Right renal cortex interstitium (tissue), 3 donors: ENCODE data around the gene B4GALT2. TPM values are rescaled to one million over a fixed set of nuclear protein-coding genes. Genes with fewer than 3 reads are reported as not detected.

Source experiments
- DNase-seq, 3 donors: peaks; one replicate each; pipeline ENCODE4 v3.0.0-alpha.2; 2013; ENCODE audit warnings: low read depth in 3 of 3, low spot score in 2 of 3
- polyA plus RNA-seq, 3 donors: library from polyadenylated mRNA; unstranded; fragments of 120-200 nt; gene quantifications; one replicate each; pipeline ENCODE4 v1.2.1, GENCODE V29; 2013; ENCODE audit not compliant: insufficient read length in 3 of 3

The B4GALT2 gene
- polyA plus RNA-seq, 3 donors = 34.6 to 39.8 (median 37.2) TPM

DNA sequence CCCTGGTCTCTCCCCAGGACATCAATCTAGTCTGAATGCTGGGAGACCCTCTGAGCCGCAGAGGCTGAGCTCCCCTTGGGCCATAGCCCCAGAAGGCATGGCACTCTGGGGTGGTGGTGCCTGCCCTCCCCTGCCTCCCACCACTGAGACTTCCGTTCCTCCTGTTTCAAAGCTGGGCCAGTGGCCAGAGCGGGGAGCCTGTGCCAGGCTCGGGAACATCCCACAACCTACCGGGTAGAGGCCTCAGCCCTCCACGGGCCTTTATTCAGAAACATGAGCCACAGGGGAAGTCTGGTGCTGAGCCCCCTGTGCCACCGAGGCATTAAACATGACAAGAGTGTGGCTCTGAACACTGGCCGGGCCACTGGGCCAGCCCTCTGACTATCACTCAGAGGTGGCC lies 20.4 kb downstream of the B4GALT2 start:
- DNase-seq = no peak

DNA sequence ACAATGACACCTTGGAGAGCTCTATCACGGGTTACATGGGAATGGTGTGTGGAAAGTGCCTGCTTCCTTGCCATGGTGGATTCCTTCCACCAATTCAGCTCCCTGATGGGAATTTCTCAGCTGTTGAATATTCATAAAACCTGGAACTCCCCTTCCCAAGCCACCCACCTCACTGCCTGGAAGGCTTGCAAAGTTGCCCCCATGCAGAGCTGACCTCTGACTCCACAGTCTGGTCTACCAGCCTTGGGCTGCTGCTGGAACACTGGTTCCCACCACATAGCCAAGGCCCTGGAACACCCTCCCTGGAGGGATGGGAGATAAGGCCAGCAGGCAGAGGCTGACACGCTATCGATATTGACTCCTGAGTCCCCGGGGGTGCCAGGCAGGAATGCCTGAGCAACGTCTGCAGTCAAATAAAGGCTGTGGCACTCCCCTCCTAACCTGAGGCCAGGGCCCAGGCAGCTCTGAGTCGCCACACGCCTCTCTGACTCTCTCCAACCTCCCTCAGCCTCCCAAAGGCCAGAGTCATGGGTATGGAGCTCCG lies 21.2 kb downstream of the B4GALT2 start:
- DNase-seq = no peak

DNA sequence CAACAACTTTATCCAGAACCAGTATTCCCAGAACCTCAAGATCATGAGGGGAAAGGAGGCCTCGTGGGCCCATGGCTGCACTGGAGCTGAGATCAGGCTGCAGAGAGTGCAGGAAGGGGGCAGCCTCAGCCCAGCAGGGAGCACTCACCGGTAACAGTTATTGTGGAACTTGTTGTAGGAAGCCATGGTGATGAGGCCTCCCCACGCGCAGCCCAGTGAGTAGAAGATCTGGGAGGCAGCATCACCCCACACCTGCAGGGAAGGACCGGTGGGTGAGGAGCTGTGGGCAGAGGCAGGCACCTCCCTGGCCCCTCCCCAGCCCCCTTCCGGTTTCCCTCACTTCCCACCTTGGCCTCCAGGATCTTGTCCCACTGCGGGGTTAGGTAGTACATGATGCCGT lies 23.2 kb downstream of the B4GALT2 start:
- no peak for DNase-seq

DNA sequence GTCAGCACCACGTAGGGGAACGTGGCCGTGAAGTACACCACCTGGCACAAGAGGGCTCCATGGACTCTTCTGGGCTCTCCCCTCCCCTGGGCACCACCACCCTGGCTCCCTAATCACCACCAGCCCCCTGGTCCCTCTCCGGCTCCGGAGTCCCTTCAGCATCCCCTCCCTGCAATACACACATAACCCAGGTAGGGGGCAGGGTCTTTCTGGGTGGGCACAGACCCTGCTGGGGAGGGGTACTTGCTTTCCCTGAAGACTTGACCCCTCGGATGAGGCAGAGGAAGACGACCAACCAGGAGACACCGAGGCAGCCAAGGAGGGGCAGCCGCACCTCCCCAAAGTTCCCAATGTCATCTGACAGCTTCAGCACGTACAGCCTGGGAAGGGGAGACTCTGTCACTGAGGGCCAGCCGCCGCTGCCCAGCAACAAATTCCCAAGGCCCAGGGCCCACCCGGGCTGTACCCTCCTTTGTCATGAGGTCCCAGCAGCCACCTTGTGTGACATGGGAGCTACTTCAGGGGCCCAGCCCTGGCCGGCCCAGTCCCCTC lies 23.7 kb downstream of the B4GALT2 start:
- no peak for DNase-seq

DNA sequence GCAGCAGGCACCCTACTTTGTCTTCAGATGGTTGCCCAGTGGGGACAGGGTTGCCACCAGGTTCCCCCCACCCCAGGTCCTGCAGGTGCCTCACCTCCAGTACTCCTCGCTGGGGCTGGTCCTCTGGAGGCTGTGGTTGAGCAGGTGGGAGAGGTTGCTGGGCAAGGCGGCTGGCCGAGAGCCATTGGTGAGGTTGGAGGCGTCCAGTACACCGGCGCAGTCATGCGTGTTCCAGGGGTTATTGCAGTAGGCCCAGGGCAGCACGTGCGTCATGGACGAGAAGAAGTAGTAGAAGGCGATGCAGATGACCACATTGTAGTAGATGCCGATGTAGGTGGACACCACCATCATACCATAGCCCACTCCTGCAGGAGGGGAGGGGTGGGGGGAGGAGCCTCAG lies 29.2 kb downstream of the B4GALT2 start:
- no peak for DNase-seq

DNA sequence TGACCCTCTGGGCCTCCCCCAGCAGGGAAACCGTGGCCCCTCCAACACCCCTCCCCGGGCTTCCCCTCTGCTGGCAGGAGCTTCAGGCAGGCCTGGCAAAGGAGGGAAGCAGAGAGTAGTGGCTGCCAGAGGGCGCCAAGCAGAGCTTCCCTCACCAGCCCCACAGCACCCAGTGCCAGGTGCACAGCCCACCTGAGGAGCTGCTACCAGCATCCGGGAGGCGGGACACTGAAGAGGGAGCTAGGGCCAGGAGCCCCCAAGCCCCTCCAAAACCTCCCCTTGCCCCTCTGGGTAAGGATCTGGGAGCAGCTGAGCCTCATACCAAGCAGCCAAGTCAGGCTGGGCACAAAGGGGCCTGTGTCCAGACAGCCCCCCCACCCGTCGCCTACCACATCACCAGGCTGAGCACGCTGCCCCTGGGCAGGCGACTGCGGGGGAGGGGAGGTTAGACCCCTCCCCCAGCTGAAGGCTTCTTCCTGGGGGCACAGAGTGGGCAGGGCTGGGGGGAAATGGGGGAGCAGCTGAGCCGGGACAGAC lies 32.0 kb downstream of the B4GALT2 start:
- DNase-seq = no peak

DNA sequence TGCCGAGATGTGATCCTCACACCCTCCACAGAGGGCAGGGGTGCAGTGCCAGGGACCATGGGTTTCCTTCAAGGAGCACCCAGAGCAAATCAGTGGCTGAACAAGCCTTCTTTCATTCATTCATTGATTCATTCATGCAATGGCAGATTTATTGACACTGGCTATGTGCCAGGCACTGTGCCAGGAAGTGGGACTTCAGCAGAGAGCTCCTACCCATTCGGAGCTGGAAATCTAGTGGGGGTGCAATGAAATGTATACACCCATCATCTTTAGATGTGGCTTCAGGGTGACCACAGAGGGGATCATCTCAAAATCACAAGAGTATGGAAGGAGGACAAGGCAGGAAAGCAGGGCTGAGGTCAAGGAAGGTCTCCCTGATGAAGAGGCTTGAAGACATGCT lies 33.4 kb downstream of the B4GALT2 start:
- DNase-seq = no peak

DNA sequence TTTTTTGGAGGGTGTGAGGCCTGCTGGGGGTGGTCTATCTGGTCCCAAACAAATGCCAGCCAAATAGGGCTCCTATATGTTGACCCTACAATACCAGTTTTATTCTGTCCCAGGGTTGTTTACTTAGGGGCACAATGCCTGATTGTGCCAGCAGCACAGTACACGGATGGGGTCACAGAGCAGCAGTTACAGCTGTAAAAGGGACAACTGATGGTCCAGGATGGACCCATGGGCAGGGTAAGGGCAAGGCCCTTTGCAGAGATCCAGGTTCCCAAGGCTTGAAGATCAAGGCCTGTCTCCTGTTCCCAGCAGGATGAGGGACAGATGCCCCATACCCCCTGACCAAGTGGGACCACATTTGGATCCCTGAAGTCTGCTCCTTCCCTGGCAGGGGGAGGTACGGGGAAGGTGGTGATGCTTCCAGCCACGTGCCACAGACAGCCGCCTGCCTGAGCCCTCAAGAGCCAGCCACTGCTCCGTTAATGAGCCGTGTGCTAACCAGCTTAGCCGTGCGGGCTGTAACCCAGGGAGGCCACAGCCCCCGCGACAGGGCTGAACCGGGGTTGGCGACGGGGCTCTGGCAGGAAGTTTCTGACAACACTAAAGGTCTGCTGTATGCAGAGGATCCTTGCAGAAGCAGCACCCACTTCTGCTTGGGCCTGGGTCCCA lies 34.1 kb downstream of the B4GALT2 start:
- no peak for DNase-seq

DNA sequence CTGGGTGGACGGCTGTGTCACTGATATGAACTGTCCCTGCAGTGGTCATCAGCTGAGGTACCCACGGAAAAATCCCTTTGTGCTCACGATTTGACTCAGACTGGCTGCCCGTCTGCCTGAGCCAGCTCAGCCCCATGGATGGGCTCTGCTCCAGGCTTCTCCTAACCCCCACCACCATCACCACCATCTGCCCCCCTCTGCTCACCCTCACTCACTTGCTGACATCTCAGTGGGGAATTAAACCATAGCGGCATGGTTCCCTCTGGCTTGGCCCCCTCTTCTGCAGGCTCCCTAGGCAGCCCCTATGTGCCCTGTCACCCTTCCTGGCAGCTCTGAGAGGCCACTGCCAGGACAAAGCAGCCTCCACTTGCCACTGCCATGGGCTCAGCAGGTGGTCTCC lies 34.9 kb downstream of the B4GALT2 start:
- DNase-seq = no peak

DNA sequence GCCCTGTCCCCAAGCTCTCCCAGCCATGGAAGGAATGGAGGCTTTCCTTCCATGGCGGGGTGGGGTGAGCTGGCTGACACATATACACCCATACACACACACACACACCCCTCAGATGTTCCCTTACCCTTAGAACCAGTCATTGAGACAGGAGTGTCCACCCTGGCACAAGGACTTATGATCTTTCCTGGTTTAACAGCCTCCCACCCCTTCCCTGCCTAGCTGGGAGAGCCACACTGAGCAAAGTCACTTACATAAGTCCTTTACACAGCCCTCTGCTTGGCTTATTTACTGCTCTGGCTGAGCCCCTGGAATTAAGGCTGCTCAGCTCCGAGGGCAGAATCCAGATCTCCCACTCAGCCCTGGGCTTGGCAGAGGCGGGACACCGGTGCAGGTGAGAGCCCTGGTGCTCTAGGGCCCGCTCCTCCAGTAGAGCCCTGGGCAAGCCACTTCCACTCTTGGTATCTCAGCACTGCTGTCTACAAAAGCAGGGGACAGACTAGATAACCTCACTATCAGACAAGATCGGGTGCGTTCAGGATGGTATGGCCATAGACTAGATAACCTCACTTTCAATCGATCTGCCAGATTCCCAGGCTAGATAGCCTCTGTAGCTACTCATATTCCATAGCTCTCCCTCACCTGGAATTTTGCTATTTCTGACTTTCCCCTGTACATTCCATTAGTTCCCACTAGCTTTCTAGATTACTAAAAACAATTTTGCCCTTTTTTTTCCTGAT lies 35.5 kb downstream of the B4GALT2 start:
- DNase-seq = no peak

DNA sequence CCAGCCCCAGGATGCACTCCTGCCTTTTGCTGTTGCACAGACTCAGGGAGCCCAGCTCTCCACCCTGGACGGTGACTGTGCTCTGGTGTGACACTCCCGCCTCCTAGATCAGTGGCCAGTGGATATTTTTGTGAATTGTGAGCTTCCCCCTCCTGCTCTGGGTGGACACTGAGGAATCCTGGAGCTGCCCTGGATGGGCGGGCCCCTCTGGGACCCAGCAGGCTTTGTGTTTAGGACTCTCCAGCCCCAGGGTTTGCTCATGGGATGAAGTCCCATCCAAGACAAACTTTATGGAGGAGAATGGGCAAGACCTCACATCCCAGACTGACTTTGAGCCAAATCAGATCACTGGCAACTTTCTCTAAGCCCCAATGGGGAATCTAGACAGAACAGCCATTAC lies 36.2 kb downstream of the B4GALT2 start:
- DNase-seq = no peak

DNA sequence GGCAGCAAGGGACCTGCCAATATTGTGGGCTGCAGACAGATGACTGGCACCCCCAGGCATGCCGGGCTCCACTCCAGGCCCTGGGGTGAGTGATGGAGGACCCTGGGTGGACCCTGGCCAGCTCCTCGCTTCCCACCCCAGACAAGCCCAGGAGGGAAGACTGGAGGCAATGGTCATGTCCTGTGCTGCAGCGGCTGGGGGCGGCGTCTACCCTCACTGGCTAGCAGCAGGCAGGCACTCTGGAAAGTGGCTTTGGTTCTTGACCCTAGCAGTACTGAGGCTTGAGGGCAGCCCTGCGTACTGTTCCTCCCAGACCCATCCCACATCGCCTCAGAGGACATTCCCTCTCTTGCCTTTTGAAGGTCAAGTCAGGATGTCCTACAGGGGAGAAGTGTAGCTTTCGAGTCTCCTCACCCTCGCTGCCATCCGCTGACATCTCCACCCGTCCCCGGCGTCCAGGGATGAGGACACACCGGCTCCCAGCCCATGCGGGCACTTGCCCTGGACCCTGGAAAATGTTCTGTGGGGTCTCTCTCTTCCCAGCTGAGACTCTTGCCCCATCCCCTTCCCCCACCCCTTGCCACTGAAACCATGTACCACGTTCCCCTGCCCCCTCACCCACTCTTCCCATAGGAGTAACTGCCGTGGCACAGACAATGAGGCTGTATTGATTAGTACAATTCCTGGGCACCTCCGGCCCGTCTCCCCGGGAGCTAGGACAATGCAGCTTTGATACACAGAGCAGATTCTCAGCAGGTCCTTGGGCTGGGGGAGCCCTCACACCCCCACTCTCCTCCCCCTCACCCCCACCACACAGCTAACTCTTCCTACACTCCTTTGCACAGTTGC lies 37.3 kb downstream of the B4GALT2 start:
- DNase-seq = no peak

DNA sequence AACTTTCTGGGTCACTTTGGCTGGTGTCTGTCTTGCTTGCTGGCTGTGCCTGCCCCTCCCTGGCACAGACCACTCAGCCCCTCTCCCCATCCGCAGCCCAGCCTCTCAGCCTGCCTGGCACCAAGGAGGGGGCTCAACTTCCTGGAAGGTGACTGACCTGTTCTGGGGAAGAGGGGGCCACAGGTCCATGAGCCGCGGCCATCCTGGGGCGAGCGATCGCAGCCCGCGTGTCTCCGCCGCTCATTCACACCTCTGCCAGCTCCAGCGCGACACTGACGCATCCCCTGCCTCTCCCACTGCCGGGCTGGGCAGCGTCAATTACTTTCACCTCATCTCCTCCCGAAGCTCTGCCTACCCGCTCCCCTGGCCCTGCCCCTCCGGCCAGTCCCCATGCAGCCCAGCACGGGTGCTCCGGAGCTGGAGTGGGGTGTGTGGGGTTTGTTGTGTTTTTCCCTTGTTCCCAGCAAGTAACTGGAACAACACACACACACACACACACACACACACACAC lies 37.9 kb downstream of the B4GALT2 start:
- DNase-seq = no peak

DNA sequence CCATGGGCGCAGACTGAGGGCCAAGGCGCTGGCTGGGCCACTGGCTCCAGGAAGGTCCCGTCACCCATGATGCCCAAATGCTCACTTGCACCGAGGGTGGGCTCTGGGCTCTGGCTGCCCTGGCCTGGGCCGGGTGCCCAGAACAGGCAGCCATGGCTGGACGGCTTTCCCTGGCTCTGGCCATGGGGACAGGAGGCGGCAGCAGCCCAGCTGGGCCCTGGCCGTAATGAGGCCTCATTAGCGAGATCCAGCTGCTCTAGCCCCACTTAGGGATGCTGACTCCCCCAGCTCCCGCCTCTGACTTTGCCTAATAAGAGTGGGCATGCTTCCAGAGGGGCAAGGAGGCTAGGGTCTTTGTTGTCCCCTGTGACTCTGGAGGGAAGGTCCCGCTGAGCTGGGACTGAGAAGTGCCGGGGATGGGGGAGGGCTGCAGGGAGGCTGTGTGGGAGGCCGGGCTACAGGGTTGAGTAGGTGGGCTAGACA lies 40.5 kb downstream of the B4GALT2 start:
- DNase-seq = no peak

DNA sequence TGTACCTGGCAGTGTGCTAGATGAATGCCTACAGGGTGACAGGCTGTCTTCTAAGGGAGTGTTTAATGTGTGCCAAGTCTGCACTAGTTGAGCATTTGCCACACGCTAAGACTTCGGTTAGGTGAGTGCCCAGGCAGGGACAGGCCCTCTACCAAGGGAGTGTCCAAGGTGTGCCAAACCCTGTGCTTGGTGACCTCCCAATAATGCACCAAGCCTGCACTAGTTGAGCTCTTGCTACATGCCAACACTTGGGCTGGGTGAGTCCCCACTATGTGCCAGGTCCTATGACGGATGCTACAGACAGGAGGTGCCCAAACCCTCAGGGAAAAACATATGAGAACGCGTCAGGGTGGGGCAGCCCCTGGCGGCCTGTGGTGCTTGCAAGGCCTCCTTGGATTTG lies 41.5 kb downstream of the B4GALT2 start:
- DNase-seq = no peak

DNA sequence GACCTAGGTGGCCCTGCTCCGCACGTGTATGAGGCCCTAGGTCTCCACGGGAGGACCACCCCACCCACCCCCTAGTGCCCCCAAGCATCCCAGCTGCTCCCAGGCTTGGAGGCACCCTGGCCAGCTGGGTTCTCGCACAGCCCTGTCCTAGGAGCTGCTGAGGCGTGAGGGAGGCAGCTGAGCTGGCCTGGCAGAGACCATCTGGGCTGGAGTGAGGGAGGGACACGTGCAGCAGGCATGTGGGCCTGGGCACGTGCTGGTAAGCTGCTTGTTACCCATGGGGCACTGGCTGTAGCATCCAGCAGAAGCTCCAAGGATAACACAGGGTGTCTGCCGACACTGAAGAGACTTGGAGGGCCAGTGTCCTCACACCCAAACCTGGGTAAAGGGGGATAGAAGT lies 42.1 kb downstream of the B4GALT2 start:
- no peak for DNase-seq

DNA sequence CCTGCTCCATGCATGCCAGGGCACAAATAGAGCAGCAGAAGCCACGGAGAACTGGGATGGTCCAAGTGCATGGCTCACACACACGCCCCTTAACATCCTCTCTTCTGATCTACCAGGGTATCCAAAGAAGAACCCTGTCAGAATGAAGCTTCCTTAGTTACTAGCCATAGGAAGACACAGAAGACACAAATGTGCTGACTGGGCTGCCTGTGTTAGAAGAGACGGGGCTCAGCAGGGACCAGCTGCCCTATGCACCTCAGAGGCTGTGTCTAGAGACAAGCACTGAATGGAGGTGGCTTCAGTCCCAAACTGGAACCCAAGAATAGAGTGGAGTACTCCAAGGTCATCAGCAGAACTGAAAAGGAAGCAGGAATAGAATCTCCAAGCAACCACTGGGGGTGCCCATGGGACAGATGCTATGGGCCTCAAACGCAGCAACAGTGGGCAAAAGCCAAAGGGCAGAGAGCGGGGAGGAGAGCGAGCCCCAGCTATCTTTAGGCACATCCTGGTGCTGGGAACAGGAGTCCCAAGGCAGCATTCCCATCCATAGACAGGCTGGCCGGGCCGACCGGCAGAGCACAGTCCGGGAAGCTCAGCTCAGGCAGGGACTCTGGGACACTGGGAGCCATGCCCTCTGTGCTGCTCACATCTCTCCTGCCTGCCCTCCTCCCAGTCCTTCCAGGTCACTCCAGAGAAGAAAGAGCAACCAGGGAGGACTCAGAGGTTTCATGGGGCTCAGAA lies 42.7 kb downstream of the B4GALT2 start:
- DNase-seq = no peak

DNA sequence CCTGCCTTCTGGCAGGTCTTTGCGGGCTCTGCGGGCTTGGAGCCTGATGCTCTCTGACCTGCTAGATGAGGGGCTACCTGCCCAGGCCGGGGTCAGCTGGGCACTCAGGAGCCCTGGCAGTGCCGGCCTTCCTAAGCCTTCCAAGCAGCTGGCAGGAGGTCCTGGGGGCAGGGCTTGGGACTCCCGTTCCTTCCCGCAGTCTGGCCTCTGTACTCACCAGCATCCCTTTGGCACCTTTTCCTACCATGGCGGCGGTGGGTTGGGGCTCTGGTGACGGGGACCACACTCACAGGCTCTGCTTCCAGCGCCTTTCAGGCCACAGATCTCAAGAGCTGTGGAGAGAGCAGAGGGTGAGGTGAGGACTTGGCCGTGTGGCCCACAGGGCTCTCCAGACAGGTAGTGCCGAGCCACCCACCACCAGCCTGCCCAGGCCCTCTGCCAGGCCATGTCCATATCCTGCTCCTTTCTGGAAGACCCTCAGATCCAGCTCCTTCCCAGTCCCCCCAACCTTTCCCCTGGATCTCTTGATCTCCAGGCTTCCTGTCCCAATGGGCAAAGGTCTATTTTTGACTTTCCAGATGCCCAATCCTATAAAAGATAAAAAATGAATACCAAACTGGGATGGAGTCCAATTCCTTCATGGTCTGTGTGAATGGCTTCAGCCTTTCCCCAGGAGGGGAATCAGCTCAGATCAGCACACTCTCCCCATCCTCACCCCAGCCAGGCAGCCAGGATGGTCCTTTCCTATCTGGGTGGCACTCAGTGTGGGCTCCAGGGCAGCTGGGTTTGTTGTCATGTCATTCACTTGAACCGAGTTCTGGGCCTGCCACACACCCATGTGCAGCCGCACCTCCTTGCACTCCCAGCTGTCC lies 45.3 kb downstream of the B4GALT2 start:
- no peak for DNase-seq
